WI38 (cell line): Measurements from ENCODE around the gene ATXN3L.

Experiments
- H3K4me3 ChIP-seq: 2 replicates; pipeline ENCODE4 v1.5.1; 2011; ENCODE audit warnings: low read depth, mild to moderate bottlenecking, control low read depth, low read length
- TF ChIP-seq, protein P1 (sequence below): IDR thresholded peaks from 2 replicates; pipeline ENCODE4 v1.5.1; 2012; ENCODE audit warnings: low read depth, mild to moderate bottlenecking, control low read depth, low read length

Gene ATXN3L

DNA sequence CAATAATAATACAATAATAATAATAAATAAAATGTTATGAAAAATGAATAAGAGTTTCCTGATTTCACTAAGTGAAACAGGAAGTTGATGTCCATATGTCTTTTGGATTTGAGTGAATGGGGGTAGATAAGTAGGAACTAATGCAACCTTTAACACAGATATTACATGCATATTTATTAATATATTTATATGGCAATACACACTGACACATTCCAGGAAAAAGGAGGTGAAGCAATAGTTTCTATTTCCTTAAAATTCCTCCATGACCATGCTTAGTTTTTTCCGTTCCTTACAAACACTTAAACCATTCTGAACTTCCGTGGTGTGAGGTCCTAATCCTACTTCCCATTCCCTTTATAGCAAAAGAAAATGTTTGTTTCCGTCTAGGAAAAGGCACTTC, 48.3 kb downstream of the ATXN3L start:
- TF ChIP-seq, protein P1, sequence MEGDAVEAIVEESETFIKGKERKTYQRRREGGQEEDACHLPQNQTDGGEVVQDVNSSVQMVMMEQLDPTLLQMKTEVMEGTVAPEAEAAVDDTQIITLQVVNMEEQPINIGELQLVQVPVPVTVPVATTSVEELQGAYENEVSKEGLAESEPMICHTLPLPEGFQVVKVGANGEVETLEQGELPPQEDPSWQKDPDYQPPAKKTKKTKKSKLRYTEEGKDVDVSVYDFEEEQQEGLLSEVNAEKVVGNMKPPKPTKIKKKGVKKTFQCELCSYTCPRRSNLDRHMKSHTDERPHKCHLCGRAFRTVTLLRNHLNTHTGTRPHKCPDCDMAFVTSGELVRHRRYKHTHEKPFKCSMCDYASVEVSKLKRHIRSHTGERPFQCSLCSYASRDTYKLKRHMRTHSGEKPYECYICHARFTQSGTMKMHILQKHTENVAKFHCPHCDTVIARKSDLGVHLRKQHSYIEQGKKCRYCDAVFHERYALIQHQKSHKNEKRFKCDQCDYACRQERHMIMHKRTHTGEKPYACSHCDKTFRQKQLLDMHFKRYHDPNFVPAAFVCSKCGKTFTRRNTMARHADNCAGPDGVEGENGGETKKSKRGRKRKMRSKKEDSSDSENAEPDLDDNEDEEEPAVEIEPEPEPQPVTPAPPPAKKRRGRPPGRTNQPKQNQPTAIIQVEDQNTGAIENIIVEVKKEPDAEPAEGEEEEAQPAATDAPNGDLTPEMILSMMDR, result no peak
- H3K4me3 ChIP-seq, result no peak overlapping the region

DNA sequence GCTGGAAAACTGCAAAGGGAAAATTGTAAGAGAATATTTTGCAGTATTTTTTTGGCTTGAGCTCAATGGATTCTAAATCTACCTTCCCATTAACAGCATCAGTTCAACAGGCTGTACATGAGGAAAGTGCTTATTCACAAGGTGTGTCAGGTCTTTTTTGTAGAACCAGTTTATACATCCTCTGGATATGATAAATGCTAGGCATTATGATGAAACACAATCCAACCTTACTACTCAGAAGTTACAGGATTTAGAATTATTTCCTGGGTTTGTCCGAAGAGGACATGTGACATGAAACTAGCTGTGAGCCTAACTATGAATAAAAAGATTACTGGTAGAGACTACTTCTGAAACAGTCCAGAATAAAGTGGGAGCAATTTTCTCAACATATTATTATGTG, 49.5 kb downstream of the ATXN3L start:
- H3K4me3 ChIP-seq, result no peak overlapping the region
- TF ChIP-seq, protein P1, result no peak

DNA sequence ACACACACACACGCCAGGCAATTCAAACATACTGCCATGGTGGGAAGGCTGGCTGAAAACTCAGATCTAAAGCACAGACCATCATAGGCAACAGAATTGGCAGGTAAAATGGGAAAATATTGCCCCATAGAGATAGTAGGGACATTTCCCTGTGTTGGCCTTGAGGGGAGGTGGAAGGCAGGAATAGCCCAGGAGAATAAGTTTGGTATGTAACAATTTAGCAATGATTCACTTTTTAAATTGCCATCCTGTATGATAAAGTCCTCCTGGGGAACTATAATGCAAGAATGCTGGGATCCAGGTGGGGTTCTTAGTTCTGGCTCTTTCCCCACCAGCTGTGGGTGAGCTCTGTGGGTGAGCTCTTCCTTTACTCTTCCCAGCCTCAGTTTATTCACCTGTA, 51.0 kb downstream of the ATXN3L start:
- TF ChIP-seq, protein P1, result no peak
- H3K4me3 ChIP-seq, result no peak overlapping the region
